Naive B cell (primary cell): ENCODE data around the gene TNNC2. TPM values are rescaled to one million over a fixed set of nuclear protein-coding genes. Genes with fewer than 3 reads are reported as not detected.

Experiments
- ATAC-seq, 2 donors: fragments of 150-1000 bp; cut with Tn5 transposase; 2 replicates each; pipeline ENCODE4 v1.10.0; 2021; ENCODE audit warnings: low read depth in 2 of 2, mild to moderate bottlenecking in 2 of 2, moderate library complexity in 2 of 2
- DNase-seq: peaks from one replicate; pipeline ENCODE4 v3.0.0; 2022
- H3K27ac Mint-ChIP-seq, 6 donors: one replicate each; pipeline ENCODE4 v1.8.0; 2020 to 2022; ENCODE audit warnings: mild to moderate bottlenecking in 6 of 6, mixed read lengths in 6 of 6, moderate library complexity in 5 of 6, inconsistent platforms in 2 of 6
- H3K27me3 Mint-ChIP-seq, 3 donors: one replicate each; pipeline ENCODE4 v1.8.0; 2021 to 2022; ENCODE audit warnings: mixed read lengths in 3 of 3, mild to moderate bottlenecking in 1 of 3
- H3K36me3 Mint-ChIP-seq, 2 donors: one replicate each; pipeline ENCODE4 v1.8.0; 2020 to 2022; ENCODE audit warnings: mixed read lengths in 2 of 2, inconsistent platforms in 1 of 2, mild to moderate bottlenecking in 1 of 2
- H3K4me1 Mint-ChIP-seq, 3 donors: one replicate each; pipeline ENCODE4 v1.8.0; 2020 to 2022; ENCODE audit warnings: mixed read lengths in 3 of 3, inconsistent platforms in 1 of 3, mild to moderate bottlenecking in 1 of 3, moderate library complexity in 1 of 3
- H3K4me3 Mint-ChIP-seq, 8 donors: one replicate each; pipeline ENCODE4 v1.8.0; 2020 to 2022; ENCODE audit warnings: mild to moderate bottlenecking in 8 of 8, mixed read lengths in 8 of 8, moderate library complexity in 8 of 8, inconsistent platforms in 2 of 8
- H3K9me3 Mint-ChIP-seq, 7 donors: one replicate each; pipeline ENCODE4 v1.8.0; 2020 to 2022; ENCODE audit warnings: mixed read lengths in 7 of 7, mild to moderate bottlenecking in 5 of 7, inconsistent platforms in 2 of 7, moderate library complexity in 1 of 7
- polyA plus RNA-seq, 6 donors: library from polyadenylated mRNA; unstranded; fragments of 300-500 nt; fragmentation: Illumina TruSeq; gene quantifications; one replicate each; pipeline ENCODE4 v1.2.3, GENCODE V29; 2021; ENCODE audit warnings: low read depth in 6 of 6

Gene TNNC2
- polyA plus RNA-seq, 6 donors from 2014 or later, result 0.64 to 1.2 (median 0.69) TPM; not detected in 3

GRCh38 chr20:45826381-45827019, 612 bp downstream of the TNNC2 start:
- H3K4me1 Mint-ChIP-seq, result peaks cover 24 to 31% (median 26%) of the 10 kb centered on the region in 3 donors
- peaks cover 13 to 29% (median 28%) of the 10 kb centered on the region in 3 donors for H3K27me3 Mint-ChIP-seq
- no peak for DNase-seq
- H3K36me3 Mint-ChIP-seq, result no peaks in the 10 kb centered on the region
- peaks cover 0 to 2% (median 0%) of the 10 kb centered on the region in 7 donors for H3K9me3 Mint-ChIP-seq
- no peak overlapping the region for H3K4me3 Mint-ChIP-seq
- ATAC-seq, result no peak
- H3K27ac Mint-ChIP-seq, result no peak overlapping the region

DNA sequence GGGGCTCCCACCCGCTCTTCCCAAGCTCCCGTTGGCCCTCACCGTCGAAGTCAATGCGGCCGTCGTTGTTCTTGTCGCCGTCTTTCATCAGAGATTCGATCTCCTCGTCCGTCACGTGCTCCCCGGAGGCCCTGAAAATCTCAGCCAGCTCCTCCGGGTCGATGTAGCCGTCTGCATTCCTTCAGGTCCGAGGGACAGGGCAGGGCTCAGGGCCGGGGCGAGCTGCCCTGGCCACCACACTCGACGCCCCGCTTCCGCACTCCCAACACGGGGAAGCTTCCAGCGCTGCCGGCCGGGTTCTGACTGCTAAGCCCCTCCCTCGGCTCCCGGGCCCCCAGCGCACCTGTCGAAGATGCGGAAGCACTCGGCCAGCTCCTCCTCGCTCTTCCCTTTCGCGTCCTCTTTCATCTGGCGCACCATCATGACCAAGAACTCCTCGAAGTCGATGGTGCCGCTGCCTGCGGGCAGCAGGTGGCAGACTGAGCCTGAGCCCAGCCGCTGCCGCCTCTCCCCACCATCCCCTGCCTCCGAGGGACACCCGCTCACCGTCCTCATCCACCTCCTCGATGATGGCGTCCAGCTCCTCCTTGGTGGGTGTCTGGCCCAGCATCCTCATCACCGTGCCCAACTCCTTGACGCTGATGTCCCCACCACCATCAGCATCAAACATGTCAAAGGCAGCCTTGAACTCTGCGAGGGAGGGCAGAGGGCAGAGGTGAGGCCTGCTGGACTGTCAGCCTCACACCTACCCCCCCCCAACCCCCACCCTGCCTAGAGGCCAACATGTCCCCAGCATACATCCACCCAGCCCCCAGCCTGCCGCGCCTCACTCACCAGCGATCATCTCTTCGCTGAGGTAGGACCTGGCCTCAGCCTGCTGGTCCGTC, 2.9 kb downstream of the TNNC2 start:
- peak overlapping the region; percentile 15 to 93 (median 74) for H3K27ac Mint-ChIP-seq
- H3K9me3 Mint-ChIP-seq, result peaks cover 0 to 2% (median 0%) of the 10 kb centered on the region in 7 donors
- H3K4me1 Mint-ChIP-seq, result peaks cover 24 to 31% (median 26%) of the 10 kb centered on the region in 3 donors

GRCh38 chr20:45822857-45823256, 4.3 kb downstream of the TNNC2 start:
- Mint-ChIP-seq H3K9me3 (peaks cover 0 to 2% (median 0%) of the 10 kb centered on the region in 7 donors), H3K4me1 (peaks cover 24 to 31% (median 26%) of the 10 kb centered on the region in 3 donors), H3K4me3 (peak overlapping the region in 5 of 8 donors; percentile 62 to 84 (median 78)), H3K27me3 (peaks cover 26 to 38% (median 35%) of the 10 kb centered on the region in 3 donors), H3K36me3 (no peaks in the 10 kb centered on the region), H3K27ac (peak overlapping the region in 1 of 6 donors; percentile 62)
- peak; percentile 17 to 21 for ATAC-seq
- DNase-seq, result no peak

More for the DNA sequence above, 2.9 kb downstream of the TNNC2 start:
- ATAC-seq, result peak; percentile 79 to 84
- Mint-ChIP-seq H3K4me3 (peak overlapping the region; percentile 80 to 93 (median 86)), H3K27me3 (peaks cover 22 to 40% (median 38%) of the 10 kb centered on the region in 3 donors), H3K36me3 (no peaks in the 10 kb centered on the region)
- peak; percentile 56 for DNase-seq

- peak overlapping the region in 2 of 8 donors; percentile 39 to 84 for H3K4me3 Mint-ChIP-seq
- no peaks in the 10 kb centered on the region for H3K36me3 Mint-ChIP-seq
- H3K4me1 Mint-ChIP-seq, result peaks cover 24 to 31% (median 26%) of the 10 kb centered on the region in 3 donors
- DNase-seq (no peak), ATAC-seq (no peak)
- no peak overlapping the region for H3K27ac Mint-ChIP-seq
- peaks cover 26 to 38% (median 35%) of the 10 kb centered on the region in 3 donors for H3K27me3 Mint-ChIP-seq
- peaks cover 0 to 2% (median 0%) of the 10 kb centered on the region in 7 donors for H3K9me3 Mint-ChIP-seq
Observed at GRCh38 chr20:45821947-45822346, 5.2 kb downstream of the TNNC2 start.

DNA sequence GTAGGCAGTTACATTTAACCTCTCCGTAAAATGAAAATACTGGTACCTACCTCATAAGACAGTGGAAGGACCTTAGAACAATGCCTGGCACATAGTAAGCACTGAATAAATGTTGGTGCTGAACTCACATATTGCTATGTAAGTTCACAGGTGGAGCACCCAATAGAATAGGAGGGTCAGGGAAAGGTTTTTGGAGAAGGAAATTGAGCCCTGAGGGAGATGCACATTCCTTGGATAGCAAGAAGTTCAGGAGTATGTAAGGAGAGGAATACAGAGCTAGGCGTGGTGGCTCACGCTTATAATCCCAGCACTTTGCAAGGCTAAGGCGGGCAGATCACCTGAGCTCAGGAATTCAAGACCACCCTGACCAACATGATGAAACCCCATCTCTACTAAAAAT, 7.6 kb downstream of the TNNC2 start:
- no peaks in the 10 kb centered on the region for H3K36me3 Mint-ChIP-seq

GRCh38 chr20:45818239-45818638, 8.9 kb downstream of the TNNC2 start:
- no peak overlapping the region for H3K4me3 Mint-ChIP-seq

More for the DNA sequence above, 7.6 kb downstream of the TNNC2 start:
- H3K27ac Mint-ChIP-seq, result no peak overlapping the region
- H3K9me3 Mint-ChIP-seq, result peaks cover 0 to 2% (median 0%) of the 10 kb centered on the region in 7 donors
- H3K27me3 Mint-ChIP-seq, result peaks cover 26 to 35% (median 35%) of the 10 kb centered on the region in 3 donors
- no peak overlapping the region for H3K4me3 Mint-ChIP-seq
- ATAC-seq (no peak), DNase-seq (no peak)
- H3K4me1 Mint-ChIP-seq, result peaks cover 20 to 26% (median 24%) of the 10 kb centered on the region in 3 donors

GRCh38 chr20:45817376-45818194, 9.5 kb downstream of the TNNC2 start:
- Mint-ChIP-seq H3K9me3 (peaks cover 0 to 2% (median 0%) of the 10 kb centered on the region in 7 donors), H3K36me3 (no peaks in the 10 kb centered on the region), H3K27me3 (peaks cover 17 to 21% (median 19%) of the 10 kb centered on the region in 3 donors), H3K27ac (no peak overlapping the region), H3K4me1 (peaks cover 14 to 17% (median 15%) of the 10 kb centered on the region in 3 donors), H3K4me3 (no peak overlapping the region)
- ATAC-seq (no peak), DNase-seq (no peak)

More at GRCh38 chr20:45818239-45818638, 8.9 kb downstream of the TNNC2 start:
- H3K27ac Mint-ChIP-seq, result no peak overlapping the region
- no peak for DNase-seq
- no peaks in the 10 kb centered on the region for H3K36me3 Mint-ChIP-seq
- H3K9me3 Mint-ChIP-seq, result peaks cover 0 to 2% (median 0%) of the 10 kb centered on the region in 7 donors
- H3K4me1 Mint-ChIP-seq, result peaks cover 14 to 16% (median 14%) of the 10 kb centered on the region in 3 donors
- peaks cover 20 to 26% (median 24%) of the 10 kb centered on the region in 3 donors for H3K27me3 Mint-ChIP-seq
- no peak for ATAC-seq

DNA sequence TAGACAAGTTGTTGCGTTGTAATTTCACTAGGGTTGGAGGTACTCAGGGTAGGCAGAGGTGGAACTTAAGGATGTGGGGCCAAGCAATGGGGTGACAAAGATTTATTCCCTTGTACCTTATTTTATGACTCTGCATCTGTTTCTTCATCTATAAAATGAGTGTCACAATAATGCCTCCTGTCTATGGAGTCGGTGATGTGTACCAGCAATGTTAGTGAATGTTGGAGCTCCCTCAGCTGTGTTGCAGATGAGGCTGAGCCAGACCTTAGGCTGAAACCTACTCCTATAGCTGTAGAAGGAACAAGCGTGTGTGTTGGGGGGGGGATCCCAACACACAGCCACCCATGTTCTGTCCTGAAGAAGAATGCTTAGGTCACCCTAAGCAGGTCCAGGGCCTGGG, 10.2 kb downstream of the TNNC2 start:
- Mint-ChIP-seq H3K27me3 (peaks cover 11 to 15% (median 14%) of the 10 kb centered on the region in 3 donors), H3K4me3 (no peak overlapping the region), H3K27ac (no peak overlapping the region), H3K9me3 (no peaks in the 10 kb centered on the region), H3K36me3 (no peaks in the 10 kb centered on the region), H3K4me1 (peaks cover 11 to 17% (median 12%) of the 10 kb centered on the region in 3 donors)
- DNase-seq (no peak), ATAC-seq (no peak)

DNA sequence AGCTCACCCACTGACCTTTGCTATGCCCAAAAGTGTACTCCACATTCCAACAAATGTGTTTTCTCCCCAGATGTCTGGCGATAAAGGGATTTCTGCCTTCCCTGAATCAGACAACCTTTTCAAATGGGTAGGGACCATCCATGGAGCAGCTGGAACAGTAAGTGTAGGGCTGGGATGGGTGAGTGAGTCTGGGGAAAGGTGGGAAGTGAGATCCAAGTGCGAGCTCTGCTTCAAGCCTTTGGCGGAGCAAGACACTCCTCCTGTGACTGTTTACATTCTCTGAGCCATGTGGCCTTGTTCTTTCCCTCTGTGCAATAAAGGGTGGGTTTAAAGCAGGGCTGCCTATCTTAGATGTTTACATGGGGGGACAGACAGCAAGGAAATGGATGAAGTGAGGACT, 12.8 kb downstream of the TNNC2 start:
- Mint-ChIP-seq H3K4me3 (no peak overlapping the region), H3K4me1 (peaks cover 13 to 22% (median 18%) of the 10 kb centered on the region in 3 donors), H3K36me3 (peaks cover 2 to 10% of the 10 kb centered on the region in 2 donors), H3K27ac (no peak overlapping the region), H3K27me3 (peaks cover 0 to 4% (median 2%) of the 10 kb centered on the region in 3 donors), H3K9me3 (no peaks in the 10 kb centered on the region)
- DNase-seq, result no peak
- no peak for ATAC-seq

GRCh38 chr20:45813489-45813888, 13.6 kb downstream of the TNNC2 start:
- no peak for ATAC-seq
- H3K9me3 Mint-ChIP-seq, result no peaks in the 10 kb centered on the region
- peaks cover 13 to 22% (median 18%) of the 10 kb centered on the region in 3 donors for H3K4me1 Mint-ChIP-seq
- no peak for DNase-seq
- peak overlapping the region; percentile 83 to 93 (median 86) for H3K4me3 Mint-ChIP-seq
- peaks cover 0 to 3% (median 0%) of the 10 kb centered on the region in 3 donors for H3K27me3 Mint-ChIP-seq
- peaks cover 6 to 15% of the 10 kb centered on the region in 2 donors for H3K36me3 Mint-ChIP-seq
- H3K27ac Mint-ChIP-seq, result peak overlapping the region in 2 of 6 donors; percentile 66 to 80

- no peaks in the 10 kb centered on the region for H3K9me3 Mint-ChIP-seq
- H3K4me3 Mint-ChIP-seq, result peak overlapping the region; percentile 83 to 93 (median 90)
- H3K27me3 Mint-ChIP-seq, result no peaks in the 10 kb centered on the region
Observed at GRCh38 chr20:45813006-45813340, 14.1 kb downstream of the TNNC2 start.

GRCh38 chr20:45812157-45813005, 14.7 kb downstream of the TNNC2 start, which contains the start of gene UBE2C:
Gene UBE2C, plus strand, starts transcription at chr20:45812644. Its CDS starts 52 bp downstream, at chr20:45812696.
- Mint-ChIP-seq H3K36me3 (peaks cover 10 to 15% of the 10 kb centered on the region in 2 donors), H3K27me3 (no peaks in the 10 kb centered on the region), H3K4me3 (peak within 1 kb of the TSS; percentile 83 to 93 (median 90))

More at GRCh38 chr20:45813006-45813340, 14.1 kb downstream of the TNNC2 start:
- peaks cover 8 to 15% of the 10 kb centered on the region in 2 donors for H3K36me3 Mint-ChIP-seq
- DNase-seq, result no peak
- peak overlapping the region in 1 of 6 donors; percentile 47 for H3K27ac Mint-ChIP-seq
- peaks cover 13 to 22% (median 18%) of the 10 kb centered on the region in 3 donors for H3K4me1 Mint-ChIP-seq
- no peak for ATAC-seq

More at GRCh38 chr20:45812157-45813005, 14.7 kb downstream of the TNNC2 start, which contains the start of gene UBE2C:
- Mint-ChIP-seq H3K9me3 (no peaks in the 10 kb centered on the region), H3K4me1 (peaks cover 13 to 22% (median 18%) of the 10 kb centered on the region in 3 donors), H3K27ac (peak within 1 kb of the TSS in 5 of 6 donors; percentile 11 to 80 (median 56))
- peak; percentile 92 for DNase-seq
- ATAC-seq, result peak; percentile 99 to 100
